ENCODE results near the gene KIF4B.

Gene KIF4B

GRCh38 chr5:155040984-155041653 lies 27.6 kb downstream of the KIF4B start:
- H2AFZ ChIP-seq (ENCODE audit: low read length): no peak overlapping the region
- H3K4me3 ChIP-seq (ENCODE audit: low read depth, low read length, poor library complexity, severe bottlenecking): no peak overlapping the region
- H4K20me1 ChIP-seq (ENCODE audit: insufficient read depth, low read length): no peaks in the 10 kb centered on the region
- H3K9me3 ChIP-seq (ENCODE audit: low read length): no peaks in the 10 kb centered on the region
- 0 out of 2 replicates have a peak, but pooled peaks cover 2% of the 10 kb centered on the region for H3K27me3 ChIP-seq (ENCODE audit: insufficient read depth, low read length)
- H3K36me3 ChIP-seq (ENCODE audit: insufficient read depth, low read length): no peaks in the 10 kb centered on the region
- H3F3A ChIP-seq (ENCODE audit: insufficient read depth, low read length): no peaks in the 10 kb centered on the region
- H3K27ac ChIP-seq (ENCODE audit: low read depth, low read length, poor library complexity, severe bottlenecking): no peak overlapping the region
- no peak overlapping the region for H3K4me2 ChIP-seq (ENCODE audit: low read length)
- no peaks in the 10 kb centered on the region for H3K79me2 ChIP-seq (ENCODE audit: insufficient read depth, low read length)
- H3K9ac ChIP-seq (ENCODE audit: low read length): no peak overlapping the region
- H3K9me2 ChIP-seq (ENCODE audit: low read depth, low read length): no peaks in the 10 kb centered on the region
- TF ChIP-seq, protein P1, sequence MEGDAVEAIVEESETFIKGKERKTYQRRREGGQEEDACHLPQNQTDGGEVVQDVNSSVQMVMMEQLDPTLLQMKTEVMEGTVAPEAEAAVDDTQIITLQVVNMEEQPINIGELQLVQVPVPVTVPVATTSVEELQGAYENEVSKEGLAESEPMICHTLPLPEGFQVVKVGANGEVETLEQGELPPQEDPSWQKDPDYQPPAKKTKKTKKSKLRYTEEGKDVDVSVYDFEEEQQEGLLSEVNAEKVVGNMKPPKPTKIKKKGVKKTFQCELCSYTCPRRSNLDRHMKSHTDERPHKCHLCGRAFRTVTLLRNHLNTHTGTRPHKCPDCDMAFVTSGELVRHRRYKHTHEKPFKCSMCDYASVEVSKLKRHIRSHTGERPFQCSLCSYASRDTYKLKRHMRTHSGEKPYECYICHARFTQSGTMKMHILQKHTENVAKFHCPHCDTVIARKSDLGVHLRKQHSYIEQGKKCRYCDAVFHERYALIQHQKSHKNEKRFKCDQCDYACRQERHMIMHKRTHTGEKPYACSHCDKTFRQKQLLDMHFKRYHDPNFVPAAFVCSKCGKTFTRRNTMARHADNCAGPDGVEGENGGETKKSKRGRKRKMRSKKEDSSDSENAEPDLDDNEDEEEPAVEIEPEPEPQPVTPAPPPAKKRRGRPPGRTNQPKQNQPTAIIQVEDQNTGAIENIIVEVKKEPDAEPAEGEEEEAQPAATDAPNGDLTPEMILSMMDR (IDR thresholded peaks at IDR 0.05; ENCODE audit: low read length): no peak
- no peak for TF ChIP-seq EZH2 (IDR thresholded peaks at IDR 0.05; ENCODE audit: borderline replicate concordance, low read length)
- no peaks in the 10 kb centered on the region for H3K4me1 ChIP-seq (ENCODE audit: insufficient read depth, low read length, severe bottlenecking)

GRCh38 chr5:155044591-155044990 lies 31.0 kb downstream of the KIF4B start:
- H3K36me3 ChIP-seq (ENCODE audit: insufficient read depth, low read length): no peaks in the 10 kb centered on the region
- H3K9ac ChIP-seq (ENCODE audit: low read length): no peak overlapping the region
- H3K79me2 ChIP-seq (ENCODE audit: insufficient read depth, low read length): no peaks in the 10 kb centered on the region
- no peaks in the 10 kb centered on the region for H3K4me1 ChIP-seq (ENCODE audit: insufficient read depth, low read length, severe bottlenecking)
- no peaks in the 10 kb centered on the region for H3K9me2 ChIP-seq (ENCODE audit: low read depth, low read length)
- no peaks in the 10 kb centered on the region for H3K9me3 ChIP-seq (ENCODE audit: low read length)
- no peak overlapping the region for H3K27ac ChIP-seq (ENCODE audit: low read depth, low read length, poor library complexity, severe bottlenecking)
- no peaks in the 10 kb centered on the region for H4K20me1 ChIP-seq (ENCODE audit: insufficient read depth, low read length)
- H3K4me3 ChIP-seq (ENCODE audit: low read depth, low read length, poor library complexity, severe bottlenecking): no peak overlapping the region
- H3F3A ChIP-seq (ENCODE audit: insufficient read depth, low read length): no peaks in the 10 kb centered on the region
- H3K4me2 ChIP-seq (ENCODE audit: low read length): no peak overlapping the region
- 0 out of 2 replicates have a peak, but pooled peaks cover 2% of the 10 kb centered on the region for H3K27me3 ChIP-seq (ENCODE audit: insufficient read depth, low read length)
- TF ChIP-seq, protein P1 (IDR thresholded peaks at IDR 0.05; ENCODE audit: low read length): no peak
- no peak for TF ChIP-seq EZH2 (IDR thresholded peaks at IDR 0.05; ENCODE audit: borderline replicate concordance, low read length)
- no peak overlapping the region for H2AFZ ChIP-seq (ENCODE audit: low read length)

DNA sequence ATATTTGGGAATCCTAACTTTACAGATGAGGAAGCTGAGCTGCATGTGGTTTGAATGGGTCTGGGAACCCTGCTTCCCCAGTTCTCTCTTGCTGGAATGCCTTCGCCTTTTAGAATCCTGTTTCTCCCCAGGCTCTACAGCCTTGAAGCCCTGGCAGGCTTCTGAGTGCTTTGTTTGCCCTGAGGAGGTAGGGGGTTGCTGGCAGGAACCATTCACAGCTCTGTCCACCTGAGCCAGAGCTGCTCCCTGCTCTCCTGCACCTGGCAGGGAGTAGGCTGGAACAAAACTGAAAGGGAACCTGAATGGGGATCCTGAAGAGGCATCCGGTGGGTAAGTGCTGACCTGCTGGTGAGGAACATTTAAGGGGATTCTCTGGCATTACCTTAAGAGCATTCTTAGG lies 33.0 kb downstream of the KIF4B start:
- Histone ChIP-seq H3F3A (ENCODE audit: insufficient read depth, low read length) (no peaks in the 10 kb centered on the region), H3K79me2 (ENCODE audit: insufficient read depth, low read length) (no peaks in the 10 kb centered on the region), H3K4me3 (ENCODE audit: low read depth, low read length, poor library complexity, severe bottlenecking) (no peak overlapping the region), H3K9me3 (ENCODE audit: low read length) (no peaks in the 10 kb centered on the region), H3K27ac (ENCODE audit: low read depth, low read length, poor library complexity, severe bottlenecking) (no peak overlapping the region), H2AFZ (ENCODE audit: low read length) (no peak overlapping the region), H3K4me2 (ENCODE audit: low read length) (no peak overlapping the region), H3K27me3 (ENCODE audit: insufficient read depth, low read length) (0 out of 2 replicates have a peak, but pooled peaks cover 2% of the 10 kb centered on the region), H3K36me3 (ENCODE audit: insufficient read depth, low read length) (no peaks in the 10 kb centered on the region), H4K20me1 (ENCODE audit: insufficient read depth, low read length) (no peaks in the 10 kb centered on the region), H3K4me1 (ENCODE audit: insufficient read depth, low read length, severe bottlenecking) (no peaks in the 10 kb centered on the region), H3K9me2 (ENCODE audit: low read depth, low read length) (no peaks in the 10 kb centered on the region), H3K9ac (ENCODE audit: low read length) (no peak overlapping the region)
- no peak for TF ChIP-seq EZH2 (IDR thresholded peaks at IDR 0.05; ENCODE audit: borderline replicate concordance, low read length)

DNA sequence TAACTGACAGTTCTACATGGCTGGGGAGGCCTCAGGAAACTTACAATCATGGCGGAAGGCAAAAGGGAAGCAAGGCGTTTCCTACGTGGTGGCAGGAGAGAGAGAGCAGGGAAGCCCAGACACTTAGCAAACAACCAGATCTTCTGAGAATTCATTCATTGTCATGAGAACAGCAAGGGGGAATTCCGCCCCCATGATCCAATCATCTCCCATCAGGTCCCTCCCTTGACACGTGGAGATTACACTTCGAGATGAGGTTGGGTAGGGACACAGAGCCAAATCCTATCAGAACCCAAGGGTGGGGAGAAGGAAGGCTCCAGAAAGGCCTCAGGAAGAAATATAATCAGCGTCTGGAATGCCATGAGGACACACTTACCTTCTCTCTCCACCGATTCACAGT lies 34.3 kb downstream of the KIF4B start:
- Histone ChIP-seq H3K9ac (ENCODE audit: low read length) (no peak overlapping the region), H3K27me3 (ENCODE audit: insufficient read depth, low read length) (0 out of 2 replicates have a peak, but pooled peaks cover 2% of the 10 kb centered on the region), H4K20me1 (ENCODE audit: insufficient read depth, low read length) (no peaks in the 10 kb centered on the region), H2AFZ (ENCODE audit: low read length) (no peak overlapping the region), H3K36me3 (ENCODE audit: insufficient read depth, low read length) (no peaks in the 10 kb centered on the region), H3K9me2 (ENCODE audit: low read depth, low read length) (no peaks in the 10 kb centered on the region), H3K79me2 (ENCODE audit: insufficient read depth, low read length) (no peaks in the 10 kb centered on the region), H3F3A (ENCODE audit: insufficient read depth, low read length) (no peaks in the 10 kb centered on the region), H3K4me2 (ENCODE audit: low read length) (no peak overlapping the region), H3K9me3 (ENCODE audit: low read length) (no peaks in the 10 kb centered on the region), H3K27ac (ENCODE audit: low read depth, low read length, poor library complexity, severe bottlenecking) (no peak overlapping the region), H3K4me1 (ENCODE audit: insufficient read depth, low read length, severe bottlenecking) (no peaks in the 10 kb centered on the region), H3K4me3 (ENCODE audit: low read depth, low read length, poor library complexity, severe bottlenecking) (no peak overlapping the region)
- TF ChIP-seq EZH2 (IDR thresholded peaks at IDR 0.05; ENCODE audit: borderline replicate concordance, low read length): no peak
- TF ChIP-seq, protein P1 (IDR thresholded peaks at IDR 0.05; ENCODE audit: low read length): no peak
